Measurements from ENCODE around the gene FN1. TPM values are rescaled to one million over a fixed set of nuclear protein-coding genes. Genes with fewer than 3 reads are reported as not detected.
"Not testable (repeated sequence)": the region's sequence is repeated elsewhere in the genome, so short reads cannot be mapped to it uniquely, and the experiment has no call there.

Gene FN1
- total RNA-seq, 1 donor from 2014 or later: 1,735 TPM

DNA sequence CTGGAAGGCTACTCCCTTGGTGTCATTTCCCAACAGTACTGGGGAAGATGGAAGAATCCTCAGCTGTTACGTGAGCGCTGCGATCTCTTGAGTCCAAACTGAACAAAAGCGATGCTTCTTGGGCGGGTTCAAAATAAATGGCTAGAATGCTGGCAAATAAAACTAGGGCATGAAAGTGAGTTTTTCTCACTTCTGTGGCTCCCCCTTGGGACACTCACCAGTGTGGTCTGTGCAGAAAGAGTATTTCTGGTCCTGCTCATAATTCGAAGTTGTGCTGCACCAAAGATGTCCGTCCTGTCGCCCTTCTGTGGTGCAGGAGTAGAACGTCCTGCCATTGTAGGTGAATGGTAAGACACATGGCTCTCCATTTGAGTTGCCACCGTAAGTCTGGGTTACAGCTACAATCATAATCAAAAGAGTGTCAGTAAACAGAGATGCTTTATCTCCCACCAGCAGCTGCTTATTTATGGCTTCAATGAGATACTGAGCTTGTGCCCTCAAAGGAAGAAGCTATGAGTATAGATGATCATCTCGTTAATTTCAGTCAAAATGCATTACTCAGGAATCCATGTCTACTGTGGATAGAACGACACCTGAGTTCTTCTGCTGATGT is 11.8 kb downstream of the FN1 start:
- DNase-seq (ENCODE audit: low read depth): peak; percentile 2

DNA sequence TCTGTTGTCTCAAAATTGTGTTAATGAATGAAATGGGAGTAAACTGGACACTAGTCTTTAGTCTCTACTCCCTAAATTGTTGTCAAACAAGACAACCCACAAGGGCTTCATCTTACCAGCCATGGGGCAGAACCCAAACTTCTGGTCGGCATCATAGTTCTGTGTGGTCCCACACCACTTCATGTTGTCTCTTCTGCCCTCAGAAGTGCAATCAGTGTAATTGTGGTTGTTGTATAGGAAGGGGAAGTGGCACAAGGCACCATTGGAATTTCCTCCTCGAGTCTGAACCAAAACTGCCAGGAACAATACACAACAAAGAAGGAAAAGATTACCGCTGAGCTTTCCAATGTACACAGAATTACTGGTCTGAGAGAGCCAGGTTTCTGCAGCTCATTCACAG is 12.6 kb downstream of the FN1 start:
- DNase-seq (ENCODE audit: low read depth): no peak

DNA sequence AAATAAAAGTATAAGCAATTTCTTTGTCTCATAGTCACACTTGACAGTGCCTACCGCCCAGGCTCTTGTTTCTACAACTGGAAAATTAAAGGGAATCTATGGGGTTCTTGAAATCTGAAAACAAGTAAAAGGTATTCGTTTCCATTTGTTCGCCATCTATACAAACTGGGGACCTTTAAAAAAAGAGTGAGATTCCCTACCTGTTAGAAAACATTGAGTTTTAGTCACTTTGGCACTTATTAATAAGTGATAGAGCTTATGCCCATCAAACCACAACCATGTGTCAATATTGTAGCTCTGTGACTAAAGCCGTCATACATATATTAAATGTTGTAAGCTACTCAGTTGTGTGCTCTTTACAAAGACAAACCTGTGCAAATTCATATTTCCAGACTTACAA is 13.2 kb downstream of the FN1 start:
- no peak for DNase-seq (ENCODE audit: low read depth)

DNA sequence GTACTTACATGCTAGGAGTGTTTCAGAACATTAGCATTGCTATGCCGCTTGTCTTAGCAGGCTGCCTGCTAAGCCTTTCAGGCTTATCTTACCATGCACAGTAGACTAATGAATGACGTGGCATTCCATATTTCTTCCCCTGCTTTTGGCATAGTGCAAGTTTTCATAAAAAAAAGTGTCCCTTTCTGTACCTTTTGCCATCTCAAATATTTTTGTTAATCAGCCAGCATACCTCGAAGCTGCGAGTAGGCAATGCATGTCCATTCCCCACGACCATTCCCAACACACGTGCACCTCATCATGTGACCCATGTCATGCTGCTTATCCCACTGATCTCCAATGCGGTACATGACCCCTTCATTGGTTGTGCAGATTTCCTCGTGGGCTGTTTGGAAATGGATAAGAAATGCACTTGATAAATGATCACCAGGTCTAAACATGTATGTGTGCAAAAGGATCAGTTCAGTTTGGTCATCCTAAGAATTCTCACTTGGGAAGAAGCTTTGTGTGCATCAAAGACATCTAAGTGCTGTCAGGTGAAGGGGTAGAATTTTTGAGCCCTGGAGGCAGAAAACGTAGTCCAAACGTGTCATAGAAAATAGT is 13.9 kb downstream of the FN1 start:
- no peak for DNase-seq (ENCODE audit: low read depth)

DNA sequence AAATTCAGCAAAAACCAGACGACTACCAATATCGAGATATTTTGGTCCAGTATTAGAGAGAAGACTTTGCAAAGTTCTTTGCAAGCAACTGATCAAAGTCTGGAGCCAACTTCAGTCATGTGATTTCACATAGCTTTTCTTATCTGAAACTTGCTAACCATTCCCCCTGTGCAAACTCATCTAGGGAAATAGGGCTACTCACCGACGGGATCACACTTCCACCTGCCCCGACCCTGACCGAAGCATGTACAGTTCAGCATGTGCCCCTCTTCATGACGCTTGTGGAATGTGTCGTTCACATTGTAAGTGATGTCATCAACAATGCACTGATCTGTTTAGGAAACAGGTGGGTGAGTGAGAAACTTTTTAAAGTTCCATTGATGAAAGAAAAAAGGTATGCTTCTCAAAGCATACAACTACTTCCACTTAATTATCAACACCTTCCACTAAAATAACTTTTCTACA is 15.4 kb downstream of the FN1 start:
- DNase-seq (ENCODE audit: low read depth): no peak

DNA sequence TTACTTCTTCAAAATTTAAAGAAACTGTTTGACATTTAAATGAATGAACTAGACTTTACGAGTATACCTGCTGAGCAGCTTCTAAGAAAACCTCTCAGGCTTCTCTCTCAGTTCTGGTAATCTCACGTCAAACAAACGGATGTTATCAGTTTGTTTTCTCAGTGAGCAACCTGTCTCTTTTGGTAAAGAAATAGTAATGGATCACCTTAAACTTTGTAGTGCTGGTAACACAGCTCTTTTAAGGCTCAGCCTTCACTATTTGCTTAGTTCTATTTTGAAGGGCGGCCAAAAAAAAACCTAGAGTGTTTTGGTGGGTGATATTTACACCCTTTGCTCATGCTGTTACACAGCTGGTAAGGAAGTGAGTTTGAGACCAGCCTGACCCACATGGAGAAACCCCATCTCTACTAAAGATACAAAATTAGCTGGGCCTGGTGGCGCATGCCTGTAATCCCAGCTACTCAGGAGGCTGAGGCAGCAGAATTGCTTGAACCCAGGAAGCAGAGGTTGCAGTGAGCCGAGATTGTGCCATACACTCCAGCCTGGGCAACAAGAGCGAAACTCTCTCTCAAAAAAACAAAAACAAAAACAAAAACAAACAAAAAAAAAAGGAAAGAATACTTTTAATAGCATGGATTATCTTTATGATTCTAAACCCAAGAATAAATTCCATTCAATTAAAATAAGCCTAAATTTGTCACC is 15.9 kb downstream of the FN1 start:
- DNase-seq (ENCODE audit: low read depth): no peak

DNA sequence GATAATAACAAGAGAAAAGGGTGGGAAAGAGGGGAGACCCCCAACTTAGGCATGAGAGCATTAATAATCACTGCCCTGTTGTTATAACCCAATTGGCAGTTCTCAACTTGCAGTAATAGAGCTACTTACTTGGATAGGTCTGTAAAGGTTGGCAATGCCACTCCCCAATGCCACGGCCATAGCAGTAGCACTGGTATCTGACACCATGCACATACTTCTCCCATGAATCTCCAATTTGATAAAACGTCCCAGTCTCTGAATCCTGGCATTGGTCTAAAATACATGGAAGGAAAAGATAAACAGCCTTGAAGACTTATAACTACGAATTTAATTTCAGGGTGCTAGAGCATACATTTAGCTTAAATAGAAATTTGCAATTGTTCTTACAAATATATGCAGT is 16.8 kb downstream of the FN1 start:
- no peak for DNase-seq (ENCODE audit: low read depth)

DNA sequence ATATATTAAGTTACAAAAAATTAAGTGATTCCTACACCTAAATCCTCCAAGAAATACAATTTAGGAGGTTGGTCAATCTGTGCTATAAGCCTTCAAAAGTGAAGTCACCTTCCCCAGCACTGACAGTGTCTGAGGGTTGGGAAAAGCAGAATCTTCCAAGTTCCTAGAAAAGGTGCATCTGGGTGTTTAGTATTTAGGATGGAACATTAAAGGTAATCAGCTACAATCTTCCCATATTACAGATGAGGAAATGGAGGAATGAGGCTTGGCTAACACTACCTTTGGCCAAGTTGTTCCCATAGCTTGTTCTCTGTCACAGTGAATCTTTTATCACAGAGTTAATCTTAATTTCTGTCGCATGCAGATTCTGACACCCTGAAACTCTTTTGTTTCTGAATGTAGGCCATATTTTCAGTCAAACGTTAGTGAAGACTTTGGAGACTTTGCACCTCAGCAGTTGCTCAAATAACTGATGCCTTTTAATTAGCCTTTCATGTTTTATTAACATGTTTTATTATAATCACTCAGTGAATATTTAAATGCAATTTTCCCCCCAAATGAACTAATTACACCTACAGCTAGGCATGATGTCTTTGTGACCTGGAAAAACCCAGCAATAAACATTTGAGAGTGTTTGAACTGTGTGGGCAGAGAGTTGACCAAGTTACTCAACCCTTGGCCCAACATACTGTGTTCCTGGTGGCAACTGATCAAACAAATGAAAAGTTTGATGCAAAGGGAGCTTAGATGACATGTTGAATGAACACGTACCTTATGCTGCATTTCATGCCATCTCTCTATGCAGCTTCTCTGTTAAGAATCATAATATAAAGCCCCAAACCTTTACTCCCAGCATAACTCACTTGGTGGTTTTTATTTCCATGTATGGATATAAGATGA is 17.6 kb downstream of the FN1 start:
- no peak for DNase-seq (ENCODE audit: low read depth)

DNA sequence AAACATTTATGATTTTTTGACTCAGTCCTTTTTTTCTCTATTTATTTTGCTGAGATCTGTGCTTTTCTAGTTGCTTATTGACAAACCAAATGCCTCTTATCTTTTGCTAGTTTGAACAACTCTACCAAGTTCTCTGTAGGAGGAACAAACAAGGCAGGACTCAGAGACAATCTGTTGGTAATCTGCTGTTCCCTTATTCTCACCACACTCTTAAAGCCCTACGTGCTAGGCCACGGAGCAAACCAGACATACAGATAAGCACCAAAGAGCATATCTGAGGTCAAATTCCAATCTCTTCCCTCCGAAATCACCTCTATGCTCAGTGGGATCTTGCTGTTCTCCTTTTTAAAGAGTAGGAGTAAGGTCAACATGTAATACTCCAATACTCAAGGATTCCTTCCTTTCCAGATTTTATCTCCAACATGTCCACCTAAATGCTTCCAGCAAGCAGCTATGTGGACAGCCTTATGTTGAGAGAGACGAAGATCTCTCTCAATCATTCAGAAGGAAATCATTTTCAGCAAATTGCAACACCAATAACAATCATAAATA is 18.4 kb downstream of the FN1 start:
- no peak for DNase-seq (ENCODE audit: low read depth)

DNA sequence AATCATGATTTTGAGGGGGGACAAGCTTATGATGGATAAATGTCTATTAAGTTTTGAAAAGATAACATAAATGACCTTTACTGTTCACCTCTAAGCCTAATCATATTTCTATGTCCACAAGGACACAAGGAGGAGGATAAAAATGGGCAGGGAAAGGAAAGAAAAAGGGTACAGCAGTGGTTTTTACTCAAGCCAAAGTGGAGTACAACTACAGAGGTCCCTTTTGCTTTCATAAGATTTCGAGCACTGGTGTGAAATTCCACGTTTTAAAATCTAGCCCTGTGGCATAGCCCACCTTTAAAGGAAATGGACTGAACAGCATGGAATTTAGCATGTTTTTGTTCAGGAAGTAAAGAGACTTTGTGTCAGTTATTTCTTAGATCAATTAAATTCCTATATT is 19.2 kb downstream of the FN1 start:
- no peak for DNase-seq (ENCODE audit: low read depth)

DNA sequence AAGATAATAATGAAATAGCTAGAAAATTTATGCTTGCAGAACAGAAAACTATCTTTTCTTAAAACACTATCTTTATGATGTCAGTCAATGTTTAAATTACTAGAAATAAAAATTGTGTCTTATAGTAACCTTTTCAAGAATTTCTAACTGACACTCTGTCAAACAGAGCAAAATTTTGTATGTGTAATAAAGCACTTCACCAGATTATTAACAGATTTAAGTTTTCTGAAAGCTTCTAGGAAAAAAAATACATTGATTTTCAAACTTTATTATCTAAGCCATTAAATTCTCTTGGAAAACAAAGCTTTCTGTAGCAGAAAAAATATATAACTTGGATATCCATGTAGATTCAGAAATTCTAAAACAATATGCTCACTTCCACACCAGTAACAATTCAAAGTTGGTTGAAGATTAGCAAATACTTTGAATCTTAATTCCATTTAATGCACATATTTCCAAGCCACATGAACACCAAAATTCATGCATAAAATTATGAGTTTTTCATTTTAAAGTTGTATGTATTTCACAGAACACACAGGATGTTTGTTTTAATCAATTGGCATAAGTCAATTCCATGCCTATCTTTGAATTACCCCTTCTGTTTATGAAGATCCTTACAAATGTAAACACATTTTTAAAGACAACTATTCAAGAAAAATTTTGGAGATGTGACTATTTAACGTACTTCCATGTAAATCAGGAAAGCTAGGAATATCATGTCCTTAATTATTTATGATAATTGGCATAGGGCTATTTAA is 19.9 kb downstream of the FN1 start:
- no peak for DNase-seq (ENCODE audit: low read depth)

DNA sequence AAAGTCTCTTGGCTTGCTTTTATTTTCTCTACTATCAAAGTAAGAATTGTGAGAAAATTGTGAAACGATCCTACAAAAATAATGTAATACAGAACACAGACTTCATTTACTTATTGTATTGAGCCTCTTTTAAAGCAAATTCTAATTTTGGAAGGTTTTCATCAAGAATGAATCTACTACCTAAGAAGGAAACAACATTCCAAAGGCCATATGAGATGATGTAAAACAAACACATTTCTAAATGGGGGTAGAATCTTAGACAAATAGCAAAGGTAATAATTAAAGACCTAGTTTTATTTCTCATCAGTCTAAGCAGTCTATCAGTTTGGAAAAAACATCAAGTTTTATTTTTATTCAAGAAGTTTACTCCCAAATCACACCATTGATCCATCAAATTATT is 20.6 kb downstream of the FN1 start:
- no peak for DNase-seq (ENCODE audit: low read depth)

DNA sequence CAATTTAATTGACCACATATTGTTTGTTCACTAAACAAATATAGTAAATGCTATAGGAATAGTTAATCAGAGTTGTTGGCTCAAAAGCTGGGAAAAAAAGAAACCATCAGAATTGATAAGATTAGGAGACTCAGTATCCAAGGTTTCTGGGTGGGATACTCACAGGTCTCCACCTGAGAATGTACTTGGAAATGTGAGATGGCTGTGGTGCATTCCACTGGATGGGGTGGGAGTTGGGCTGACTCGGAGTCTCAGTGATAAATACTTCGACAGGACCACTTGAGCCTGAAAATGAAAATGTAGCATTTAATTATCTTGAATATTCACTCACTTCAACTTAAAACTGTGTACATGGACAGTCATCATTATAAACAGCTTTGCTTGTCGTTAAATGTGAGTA is 21.2 kb downstream of the FN1 start:
- DNase-seq (ENCODE audit: low read depth): no peak

DNA sequence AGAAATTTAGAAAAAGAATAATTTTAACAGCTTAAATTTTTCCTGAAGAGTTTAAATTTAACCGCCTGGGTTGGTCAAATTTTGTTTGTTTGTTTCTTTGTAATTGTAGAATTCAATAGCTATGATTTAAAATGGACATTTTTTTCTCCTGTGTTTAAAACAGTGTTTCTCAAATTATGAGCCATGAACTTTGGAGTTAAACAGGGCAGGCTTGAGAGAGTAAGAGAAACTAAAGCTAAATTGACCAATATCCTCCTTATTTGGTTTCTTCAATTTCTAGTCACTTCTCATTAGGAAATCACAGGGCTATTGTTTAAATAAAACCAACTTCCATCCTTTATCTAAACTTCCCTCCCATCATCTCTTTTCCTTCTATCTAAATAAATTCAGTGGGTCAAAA is 21.9 kb downstream of the FN1 start:
- DNase-seq (ENCODE audit: low read depth): no peak

DNA sequence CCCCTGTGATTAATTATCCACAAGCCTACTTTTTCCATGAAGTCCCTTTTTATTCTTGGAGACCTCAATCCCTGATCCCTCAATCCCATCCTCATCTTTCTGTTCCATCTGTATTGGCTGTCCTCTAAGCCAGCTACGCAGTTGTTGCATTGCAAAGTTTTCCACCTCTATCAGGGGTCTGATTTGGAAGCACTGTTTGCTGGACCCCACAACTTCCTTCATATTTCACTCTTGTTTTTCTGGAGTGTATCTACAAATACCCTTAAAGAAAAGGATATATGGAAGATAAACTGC is 22.4 kb downstream of the FN1 start:
- DNase-seq (ENCODE audit: low read depth): no peak

DNA sequence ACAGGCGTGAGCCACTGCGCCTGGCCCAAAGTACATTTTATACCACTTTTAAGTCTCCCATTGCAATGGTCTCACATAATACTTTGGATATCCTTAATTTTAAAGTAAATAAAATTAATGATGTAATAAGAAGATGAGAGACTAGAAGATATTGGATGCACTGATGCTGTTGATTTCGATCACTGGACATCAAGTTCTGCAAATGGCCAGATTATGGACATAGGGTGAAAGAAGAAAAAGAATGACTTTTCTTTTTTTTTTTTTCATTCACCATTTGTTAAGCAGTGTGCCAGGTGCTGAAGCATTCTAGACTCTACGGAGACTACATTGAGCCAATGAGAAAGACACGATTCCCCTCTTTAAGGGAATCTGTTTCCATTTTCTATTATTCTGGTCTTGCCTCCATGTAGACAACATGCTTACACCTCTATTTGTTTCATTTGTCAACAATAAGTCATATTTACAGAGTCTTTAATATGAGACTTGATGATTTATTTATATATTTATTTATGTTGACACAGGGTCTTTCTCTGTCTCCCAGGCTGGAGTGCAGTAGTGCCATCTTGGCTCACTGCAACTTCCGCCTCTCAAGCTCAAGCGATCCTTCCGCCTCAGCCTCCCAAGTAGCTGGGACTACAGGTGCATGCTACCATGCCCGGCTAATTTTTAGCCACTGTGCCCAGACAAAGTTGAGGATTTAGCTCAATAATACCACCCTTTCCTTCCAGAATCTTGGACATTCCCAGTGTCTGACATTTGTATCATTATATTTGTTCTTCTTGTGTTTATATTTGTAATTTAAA is 23.7 kb downstream of the FN1 start:
- DNase-seq (ENCODE audit: low read depth): no peak

DNA sequence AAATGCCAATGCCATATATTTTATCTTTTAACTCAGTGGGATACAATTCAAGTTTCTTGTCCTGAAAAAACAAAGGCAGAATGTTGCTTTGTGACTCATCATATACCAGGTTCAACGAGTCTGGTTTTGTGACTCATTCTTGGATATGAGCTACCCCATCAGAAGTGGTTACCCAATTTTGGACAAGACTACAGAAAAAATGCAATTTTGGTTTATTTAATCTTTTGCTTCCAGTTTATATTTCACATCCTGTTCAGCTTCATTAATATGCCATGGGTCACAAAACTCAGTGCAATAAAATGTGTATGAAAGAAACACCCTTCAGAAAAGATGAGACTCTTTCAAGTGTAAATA is 25.0 kb downstream of the FN1 start:
- peak; percentile 73 for DNase-seq (ENCODE audit: low read depth)

DNA sequence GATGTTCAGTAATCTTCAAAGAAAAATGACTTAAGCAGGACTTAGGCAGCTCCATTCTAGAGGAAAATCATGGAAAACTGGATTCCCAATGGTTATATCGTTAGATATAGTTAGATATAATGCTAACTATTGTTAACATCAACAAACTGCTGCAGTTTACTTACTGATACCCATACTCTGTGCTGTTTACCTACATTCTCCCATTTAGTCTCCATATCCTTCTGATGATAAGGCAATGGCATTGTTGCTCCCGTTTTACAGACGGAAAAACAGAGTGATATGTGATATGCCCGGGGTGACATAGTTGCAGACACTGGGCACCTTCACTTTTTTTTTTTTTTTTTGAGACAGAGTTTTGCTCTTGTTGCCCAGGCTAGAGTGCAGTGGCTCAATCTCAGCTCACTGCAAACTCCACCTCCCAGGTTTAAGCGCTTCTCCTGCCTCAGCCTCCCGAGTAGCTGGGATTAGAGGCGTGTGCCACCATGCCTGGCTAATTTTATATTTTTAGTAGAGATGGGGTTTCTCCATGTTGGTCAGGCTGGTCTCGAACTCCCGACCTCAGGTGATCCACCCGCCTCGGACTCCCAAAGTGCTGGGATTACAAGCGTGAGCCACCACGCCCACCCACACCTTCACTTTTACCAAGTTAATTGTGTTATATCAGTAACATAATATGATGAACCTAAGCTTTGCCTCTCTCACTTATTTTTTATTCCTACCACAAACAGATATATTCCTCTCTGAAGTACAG is 25.5 kb downstream of the FN1 start:
- DNase-seq (ENCODE audit: low read depth): not testable (repeated sequence)

DNA sequence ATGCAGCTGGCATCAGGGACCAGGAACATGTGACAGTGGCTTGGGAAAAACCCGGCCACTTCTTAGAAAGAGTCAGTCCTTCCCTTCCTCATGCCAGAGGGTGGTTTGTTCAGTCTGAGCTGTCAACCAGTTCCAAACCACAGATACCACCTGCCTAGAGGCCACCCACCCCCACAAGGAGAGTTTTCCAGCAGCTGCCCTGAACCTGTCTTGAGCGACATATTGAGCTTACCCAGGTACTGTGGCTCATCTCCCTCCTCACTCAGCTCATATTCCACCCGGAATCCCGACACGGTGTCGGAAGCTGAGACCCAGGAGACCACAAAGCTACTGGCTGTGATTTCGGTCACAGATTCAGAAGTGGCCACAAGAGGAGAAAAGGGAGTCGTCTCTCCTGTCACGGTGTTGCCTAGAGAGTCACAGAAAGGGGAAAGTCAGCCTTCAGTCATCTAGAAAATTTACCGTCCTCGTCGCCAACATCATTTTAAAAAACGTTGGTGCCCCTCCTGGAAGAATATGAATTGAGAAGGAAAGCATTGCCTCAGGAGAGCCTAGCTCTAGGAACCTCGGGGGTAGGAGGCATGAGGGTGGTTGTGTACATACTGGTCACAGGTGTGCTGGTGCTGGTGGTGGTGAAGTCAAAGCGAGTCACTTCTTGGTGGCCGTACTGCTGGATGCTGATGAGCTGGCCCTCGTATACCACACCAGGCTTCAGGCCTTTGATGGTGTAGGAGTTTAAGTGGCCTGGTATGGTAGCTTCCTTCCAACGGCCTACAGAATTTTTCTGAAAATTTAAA is 26.3 kb downstream of the FN1 start:
- DNase-seq (ENCODE audit: low read depth): peak; percentile 82
